ENCODE results near the gene NDUFS8. TPM values are rescaled to one million over a fixed set of nuclear protein-coding genes. Genes with fewer than 3 reads are reported as not detected.
A peak's percentile ranks its signal among the peaks of the same experiment; 100 is the strongest.

NDUFS8 gene
- total RNA-seq, 1 donor from 2014 or later: 83.0 TPM

DNA sequence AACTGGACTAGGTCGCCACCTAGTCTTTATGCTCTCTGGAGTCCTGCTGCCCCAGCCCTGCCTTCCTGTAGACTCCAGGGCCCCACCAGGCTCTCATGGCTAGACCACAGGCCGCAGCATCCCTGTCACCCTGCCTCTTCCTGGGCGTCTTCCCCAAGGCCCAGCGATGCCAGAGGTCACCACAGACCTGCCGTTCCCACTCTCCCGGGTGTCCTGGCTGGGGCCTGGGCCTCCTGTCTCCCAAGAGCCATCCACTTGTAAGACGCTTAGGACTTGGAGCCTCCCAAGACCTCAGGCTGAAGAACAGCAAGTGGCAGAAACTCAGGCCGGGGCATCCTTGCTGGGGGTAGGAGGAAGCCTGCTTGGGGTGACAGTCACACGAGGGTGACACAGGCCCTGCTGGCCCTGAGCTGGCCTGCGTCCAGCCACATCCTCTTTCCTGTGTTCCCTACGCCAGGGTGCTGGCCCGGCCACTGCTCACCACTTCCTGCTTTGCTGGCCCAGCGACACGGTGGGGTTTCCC, 6.3 kb downstream of the NDUFS8 start:
- DNase-seq: no peak

DNA sequence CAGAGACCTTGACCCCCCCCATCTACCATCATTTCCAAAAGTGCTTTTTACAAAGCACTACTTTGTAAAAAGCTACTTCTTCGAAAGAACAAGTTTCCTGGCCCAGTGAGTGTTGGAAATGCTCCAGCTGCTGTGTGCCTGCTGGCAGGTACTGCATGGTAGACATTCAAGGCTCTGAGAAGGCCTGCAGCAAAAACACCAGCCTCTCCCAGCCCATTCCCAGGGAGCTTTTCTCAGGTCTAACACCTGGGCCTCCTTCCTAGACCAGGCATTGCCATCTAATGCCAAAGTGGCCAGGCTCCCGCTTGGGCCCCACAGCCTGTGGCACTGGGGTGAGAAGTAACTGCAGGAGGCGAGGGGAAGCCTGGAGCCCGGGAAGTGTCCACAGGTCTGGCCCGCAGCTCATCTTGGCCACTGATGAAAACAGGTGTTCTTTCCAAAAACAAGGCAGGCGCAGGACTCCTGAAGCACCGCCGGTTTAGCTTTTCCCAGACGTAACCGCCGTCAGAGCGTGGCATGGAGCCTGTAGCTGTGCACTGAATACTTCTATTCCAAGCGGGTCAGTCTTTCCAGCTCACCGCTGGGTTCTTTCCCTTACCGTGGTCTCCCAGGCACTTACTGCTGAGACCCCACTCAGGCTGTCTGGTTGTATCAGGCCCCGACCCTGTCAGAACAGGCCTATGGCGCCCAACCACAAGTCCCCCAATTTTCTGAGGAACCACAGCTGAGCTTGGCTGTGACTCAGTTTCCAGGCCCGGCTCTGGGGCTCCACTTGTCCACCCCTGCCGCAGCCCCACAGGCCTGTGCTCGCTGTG, 7.1 kb downstream of the NDUFS8 start:
- DNase-seq: no peak

DNA sequence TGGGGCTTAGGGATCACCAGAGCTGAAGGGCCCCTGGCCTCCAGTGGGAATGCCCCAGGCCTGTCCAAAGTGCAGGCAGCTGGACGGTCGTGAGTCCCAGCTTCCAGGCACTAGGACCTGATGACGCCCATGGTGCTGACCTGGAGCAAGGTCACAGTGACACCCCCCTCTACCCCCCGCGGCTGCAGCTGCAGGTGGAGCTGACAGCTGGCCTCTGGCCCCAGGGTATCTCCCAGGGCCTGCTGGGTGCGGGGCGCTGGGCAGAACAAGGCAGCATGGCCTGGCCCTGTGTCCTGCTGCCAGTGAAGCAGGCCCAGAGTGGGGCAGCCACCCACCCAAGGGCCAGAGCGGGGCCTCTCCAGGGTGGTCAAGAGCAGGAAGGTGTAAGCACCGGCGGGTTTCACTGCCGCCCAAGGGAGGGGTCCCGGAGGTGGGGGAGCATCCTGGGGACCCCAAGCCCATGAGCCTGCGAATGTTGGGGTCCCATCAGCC, 7.8 kb downstream of the NDUFS8 start:
- no peak for DNase-seq

DNA sequence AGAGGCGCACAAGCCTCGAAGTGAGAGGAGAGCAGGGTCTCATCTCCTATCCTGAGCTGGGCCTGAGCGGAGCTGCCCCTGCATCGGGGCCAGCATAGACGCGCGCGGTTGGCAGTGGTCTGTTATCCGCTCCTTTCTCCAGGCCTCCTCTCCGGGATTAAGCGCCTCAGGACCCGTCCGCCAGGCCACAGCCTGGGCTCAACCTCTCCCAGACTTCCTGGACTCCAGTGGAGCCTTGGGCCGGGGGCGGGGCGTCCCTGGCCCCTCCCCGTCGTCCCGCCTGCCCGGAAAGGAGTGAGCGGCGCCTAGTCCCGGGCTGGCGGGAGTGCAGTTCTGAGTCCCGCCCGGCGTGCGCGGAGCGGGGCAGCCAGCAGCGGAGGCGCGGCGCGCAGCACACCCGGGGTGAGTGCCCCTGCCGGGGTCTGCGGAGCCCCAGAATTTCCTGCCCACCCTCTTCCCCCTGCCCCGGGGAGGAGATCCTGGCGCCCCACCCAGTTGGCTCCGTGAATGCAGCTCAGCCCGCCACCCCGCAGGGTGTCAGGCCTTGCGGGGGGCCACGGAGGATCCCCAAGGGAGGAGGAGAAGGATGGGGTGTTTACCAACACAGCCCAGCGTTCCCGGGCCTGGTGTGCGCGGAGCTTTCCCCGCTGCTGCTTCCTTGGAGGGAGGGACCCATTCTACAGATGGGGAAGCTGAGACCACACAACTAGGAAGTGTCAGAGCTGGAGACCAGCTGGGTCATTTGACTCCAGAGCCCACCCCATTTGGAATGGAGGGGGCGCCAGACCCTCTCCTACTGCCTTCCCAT, 8.4 kb downstream of the NDUFS8 start, which contains the start of gene TCIRG1:
TSS of gene TCIRG1 (plus strand) at position 308 of the 808 bp plus-strand sequence. CDS start 2,247 bp downstream, outside the sequence.
- peak; percentile 71 for DNase-seq

DNA sequence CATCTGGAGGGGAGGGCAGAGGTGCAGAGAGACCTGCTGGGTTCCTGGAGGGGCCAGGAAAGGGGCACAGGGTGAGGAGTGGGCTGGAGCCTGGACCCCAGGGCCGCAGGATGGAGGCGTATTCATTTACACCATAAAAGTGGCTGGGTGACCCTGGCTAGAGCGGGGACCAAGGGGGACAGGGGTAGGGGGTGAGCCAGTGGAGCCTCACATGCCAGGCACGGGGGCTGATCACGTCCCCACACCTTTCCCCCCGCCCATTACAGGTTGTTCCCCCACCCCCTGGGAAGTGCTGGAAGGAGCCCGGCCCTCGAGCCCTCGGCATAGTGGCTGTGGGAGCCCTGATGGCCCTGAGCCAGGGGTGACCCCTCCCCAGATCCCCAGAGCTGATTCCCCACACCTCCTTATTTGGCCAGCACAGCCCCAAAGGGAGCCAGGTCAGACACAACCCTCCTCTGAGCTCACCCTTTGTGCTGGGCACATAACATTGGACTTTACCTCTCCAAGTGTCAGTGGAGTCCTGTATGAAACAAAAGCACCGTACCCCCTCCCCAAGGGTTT, 9.1 kb downstream of the NDUFS8 start:
- no peak for DNase-seq

DNA sequence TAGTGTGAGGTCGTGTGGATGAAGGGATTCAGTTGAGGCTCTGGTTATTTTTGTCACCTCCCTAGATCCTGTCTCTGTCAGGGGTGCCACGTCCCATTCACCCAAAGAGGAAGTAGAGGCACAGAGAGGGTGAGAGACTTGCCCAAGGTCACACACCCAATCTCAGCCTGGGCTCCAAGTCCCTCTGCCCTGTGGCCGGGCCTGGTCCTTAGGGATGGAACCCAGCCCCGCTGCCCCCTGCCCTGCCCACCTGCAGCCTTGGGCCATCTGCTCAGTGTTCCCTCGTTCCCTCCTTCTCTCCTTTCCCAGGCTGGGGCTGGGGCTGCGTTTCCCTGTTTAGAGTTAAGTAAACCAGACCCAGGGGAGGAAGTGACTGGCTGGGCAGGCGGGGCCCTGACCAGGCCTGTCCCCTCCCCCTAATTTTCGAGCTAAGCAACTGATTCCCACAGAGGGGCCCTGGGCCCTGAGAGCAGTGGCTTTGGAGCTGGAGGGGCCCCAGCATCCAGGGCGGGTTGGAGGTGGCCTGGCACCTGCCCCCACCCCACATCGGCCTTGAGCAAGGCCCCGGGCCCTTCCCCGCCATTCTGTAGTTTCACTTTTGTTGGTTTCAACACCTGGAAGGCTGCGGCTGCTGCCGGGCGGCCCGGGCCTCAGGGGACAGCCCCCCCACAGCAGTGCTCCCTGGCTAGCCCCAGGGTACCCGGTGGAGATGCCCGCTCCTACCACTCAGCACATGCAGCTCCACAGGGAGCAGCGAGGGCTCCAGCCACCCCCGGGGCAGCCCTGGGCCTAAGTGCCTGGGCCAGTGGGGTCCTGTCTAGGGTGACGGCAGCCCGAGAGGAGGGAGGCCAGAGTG, 9.8 kb downstream of the NDUFS8 start:
- DNase-seq: peak; percentile 70

DNA sequence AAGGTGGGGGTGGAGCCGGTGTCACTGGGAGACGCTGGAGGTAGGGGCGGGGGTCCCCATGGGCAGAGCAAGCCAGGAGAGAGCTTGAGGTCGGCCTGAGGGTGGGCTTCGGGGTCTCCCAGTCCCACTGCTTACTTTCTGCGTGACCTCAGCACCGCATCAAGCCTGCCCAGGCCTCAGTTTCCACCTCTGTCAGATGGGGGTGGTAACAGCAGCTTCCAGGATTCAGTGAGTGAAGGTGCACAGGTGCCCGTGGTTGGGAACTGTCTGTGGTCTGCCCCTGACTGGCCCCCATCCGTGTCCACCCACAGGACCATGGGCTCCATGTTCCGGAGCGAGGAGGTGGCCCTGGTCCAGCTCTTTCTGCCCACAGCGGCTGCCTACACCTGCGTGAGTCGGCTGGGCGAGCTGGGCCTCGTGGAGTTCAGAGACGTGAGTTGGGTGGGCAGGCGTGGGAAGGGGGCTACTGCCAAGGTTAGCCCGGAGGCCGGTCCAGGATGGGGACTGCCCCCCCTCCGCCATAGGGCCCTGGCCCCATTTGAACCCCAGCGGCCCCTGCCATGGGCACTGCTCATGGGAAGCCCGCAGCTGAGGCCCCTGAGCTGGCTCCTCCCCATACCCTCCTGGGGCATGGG, 10.6 kb downstream of the NDUFS8 start:
- DNase-seq: no peak

DNA sequence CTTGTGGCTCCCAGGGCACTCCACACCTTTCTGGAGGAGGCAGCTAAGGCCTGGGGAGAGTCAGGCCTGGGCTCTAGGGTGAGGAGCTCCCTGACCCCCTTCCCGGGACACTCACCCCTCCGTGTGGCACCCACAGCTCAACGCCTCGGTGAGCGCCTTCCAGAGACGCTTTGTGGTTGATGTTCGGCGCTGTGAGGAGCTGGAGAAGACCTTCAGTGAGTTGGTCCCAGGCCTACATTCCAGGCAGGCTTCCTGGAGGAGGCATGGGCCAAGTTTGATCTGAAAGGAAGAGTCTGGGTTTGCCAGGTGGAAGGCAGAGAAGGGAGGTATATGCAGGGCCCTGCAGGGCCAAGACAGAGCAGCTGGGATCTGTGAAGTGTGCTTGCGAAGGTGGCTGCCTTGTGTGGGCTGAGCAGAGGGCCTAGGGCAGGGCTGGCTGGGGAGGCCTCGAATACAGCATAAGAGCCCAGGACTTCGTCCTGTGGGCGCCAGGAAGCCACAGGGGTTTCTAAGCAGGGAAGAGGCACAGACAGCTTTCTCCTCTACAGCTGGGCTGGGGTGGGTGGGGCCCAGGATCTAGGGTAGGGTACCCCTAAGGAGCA, 11.2 kb downstream of the NDUFS8 start:
- no peak for DNase-seq

DNA sequence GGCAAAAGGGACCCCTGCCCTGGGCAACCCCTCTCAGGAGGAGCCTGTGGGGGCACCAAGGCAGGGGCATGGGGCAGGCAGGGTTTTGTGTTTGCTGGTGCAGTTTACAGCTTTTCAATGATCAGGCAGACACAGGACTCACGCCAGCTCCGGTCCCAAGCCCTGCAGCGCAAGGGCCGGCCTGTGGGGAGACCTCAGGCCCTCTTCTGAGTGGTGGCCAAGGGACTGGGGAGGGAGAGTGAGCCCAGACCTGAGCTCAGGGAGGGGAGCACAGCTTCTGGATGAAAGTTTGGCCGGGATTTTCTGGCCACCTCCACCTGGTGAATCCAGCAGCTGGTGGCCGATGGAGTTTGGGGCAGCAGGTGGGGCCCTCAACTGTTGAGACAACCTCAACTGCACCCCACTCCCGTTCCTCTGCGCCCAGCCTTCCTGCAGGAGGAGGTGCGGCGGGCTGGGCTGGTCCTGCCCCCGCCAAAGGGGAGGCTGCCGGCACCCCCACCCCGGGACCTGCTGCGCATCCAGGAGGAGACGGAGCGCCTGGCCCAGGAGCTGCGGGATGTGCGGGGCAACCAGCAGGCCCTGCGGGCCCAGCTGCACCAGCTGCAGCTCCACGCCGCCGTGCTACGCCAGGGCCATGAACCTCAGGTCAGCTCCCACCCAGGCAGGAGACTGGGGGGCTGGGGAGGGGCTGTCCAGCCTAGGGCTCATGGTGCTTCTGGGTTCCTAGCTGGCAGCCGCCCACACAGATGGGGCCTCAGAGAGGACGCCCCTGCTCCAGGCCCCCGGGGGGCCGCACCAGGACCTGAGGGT, 11.9 kb downstream of the NDUFS8 start:
- DNase-seq: no peak

DNA sequence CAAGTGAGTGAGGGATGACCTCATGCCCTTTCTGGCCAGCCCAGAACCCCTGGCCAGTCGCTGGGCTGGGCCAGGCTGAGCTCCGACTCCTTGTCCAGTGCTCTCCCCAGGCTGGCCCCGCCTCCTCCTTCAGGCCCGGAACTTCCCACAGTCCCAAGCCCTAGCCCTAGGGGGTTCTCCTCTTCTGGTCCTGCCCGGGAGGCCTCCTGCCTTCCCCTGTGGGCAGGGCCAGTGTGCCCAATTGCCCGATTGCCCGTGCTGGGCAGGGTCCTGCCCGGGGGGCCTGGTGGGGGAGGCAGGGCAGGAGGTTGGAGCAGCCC, 12.5 kb downstream of the NDUFS8 start:
- DNase-seq: no peak

DNA sequence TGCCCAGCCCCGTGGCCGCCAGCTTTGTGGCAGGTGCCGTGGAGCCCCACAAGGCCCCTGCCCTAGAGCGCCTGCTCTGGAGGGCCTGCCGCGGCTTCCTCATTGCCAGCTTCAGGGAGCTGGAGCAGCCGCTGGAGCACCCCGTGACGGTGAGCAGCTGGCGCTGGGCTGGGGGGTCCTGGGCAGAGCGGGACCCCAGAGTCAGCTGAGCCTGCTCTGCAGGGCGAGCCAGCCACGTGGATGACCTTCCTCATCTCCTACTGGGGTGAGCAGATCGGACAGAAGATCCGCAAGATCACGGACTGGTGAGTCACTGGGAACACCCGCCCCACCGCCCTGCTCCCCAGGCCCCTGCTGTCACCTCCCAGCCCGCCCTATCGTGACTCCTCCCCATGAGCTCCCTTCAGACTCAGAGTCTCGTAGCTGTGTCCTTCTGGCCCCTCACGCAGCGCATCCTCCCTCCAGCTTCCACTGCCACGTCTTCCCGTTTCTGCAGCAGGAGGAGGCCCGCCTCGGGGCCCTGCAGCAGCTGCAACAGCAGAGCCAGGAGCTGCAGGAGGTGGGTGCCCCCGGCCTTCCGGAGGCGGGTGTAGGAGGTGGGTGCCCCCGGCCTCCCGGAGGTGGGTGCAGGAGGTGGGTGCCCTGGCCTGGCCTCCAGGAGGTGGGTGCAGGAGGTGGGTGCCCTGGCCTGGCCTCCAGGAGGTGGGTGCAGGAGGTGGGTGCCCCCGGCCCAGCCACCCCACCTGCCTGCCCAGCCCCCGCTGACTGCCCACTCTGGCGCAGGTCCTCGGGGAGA, 13.1 kb downstream of the NDUFS8 start:
- peak; percentile 53 for DNase-seq

DNA sequence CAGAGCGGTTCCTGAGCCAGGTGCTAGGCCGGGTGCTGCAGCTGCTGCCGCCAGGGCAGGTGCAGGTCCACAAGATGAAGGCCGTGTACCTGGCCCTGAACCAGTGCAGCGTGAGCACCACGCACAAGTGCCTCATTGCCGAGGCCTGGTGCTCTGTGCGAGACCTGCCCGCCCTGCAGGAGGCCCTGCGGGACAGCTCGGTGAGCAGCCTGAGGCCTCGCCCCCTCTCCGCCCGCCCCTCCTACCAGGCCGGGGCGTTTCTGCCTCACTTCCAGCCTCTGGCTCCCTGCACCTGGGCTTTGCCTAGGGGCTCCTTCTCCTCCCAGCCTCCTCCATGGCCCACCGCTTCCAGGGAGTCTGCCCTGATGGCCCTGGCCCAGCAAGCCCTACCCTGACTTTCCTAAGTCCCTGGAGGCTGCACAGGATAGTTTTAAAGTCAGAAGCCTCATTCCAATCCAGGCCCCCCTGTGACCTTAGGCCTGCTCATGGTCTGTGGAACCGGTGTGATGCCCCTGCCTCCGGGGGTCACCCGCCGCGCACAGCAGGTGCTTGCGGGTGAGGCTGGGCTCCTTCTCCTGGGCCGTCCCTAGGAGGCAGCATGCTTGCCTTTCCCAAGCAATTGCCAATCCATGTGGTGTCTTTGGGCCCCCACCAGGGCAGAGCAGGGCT, 13.8 kb downstream of the NDUFS8 start:
- DNase-seq: no peak

DNA sequence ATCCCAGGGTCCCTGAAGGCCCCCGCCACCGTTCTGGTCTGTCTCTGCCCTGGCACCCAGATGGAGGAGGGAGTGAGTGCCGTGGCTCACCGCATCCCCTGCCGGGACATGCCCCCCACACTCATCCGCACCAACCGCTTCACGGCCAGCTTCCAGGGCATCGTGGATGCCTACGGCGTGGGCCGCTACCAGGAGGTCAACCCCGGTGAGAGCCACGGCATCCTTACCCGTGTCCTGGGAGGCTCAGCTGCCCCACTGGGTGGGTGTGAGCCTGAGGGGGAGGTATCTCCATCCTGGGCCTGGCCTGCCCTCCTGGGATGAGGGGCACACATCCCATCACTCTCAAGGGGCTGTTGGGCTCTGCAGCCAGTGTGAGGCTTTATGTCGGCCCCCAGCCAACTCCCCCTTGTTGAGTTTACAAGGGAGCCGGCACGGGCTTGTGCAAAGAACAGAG, 14.4 kb downstream of the NDUFS8 start:
- no peak for DNase-seq

DNA sequence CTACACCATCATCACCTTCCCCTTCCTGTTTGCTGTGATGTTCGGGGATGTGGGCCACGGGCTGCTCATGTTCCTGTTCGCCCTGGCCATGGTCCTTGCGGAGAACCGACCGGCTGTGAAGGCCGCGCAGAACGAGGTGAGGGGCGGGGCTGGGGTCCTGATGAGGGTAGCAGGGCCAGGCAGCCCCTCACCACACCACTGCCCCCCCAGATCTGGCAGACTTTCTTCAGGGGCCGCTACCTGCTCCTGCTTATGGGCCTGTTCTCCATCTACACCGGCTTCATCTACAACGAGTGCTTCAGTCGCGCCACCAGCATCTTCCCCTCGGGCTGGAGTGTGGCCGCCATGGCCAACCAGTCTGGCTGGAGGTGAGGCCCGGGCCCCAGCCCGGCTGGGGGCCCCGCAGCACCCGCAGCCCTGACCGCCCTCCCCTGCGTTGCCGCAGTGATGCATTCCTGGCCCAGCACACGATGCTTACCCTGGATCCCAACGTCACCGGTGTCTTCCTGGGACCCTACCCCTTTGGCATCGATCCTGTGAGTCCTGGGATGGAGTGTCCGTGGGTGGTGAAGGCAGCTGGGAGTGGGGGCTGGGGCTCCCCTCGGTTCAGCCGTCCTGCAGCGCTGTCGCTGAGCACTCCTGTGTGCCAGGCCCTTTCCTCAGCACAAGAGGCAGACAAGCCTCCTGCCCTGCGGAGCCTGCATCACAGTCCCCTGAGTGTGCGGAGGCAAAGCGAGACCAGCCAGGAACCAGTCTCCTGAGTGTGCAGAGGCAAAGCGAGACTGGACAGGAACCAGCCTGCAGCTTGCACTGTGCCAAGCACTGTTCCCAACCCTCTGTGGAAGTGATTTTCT, 17.2 kb downstream of the NDUFS8 start:
- no peak for DNase-seq

DNA sequence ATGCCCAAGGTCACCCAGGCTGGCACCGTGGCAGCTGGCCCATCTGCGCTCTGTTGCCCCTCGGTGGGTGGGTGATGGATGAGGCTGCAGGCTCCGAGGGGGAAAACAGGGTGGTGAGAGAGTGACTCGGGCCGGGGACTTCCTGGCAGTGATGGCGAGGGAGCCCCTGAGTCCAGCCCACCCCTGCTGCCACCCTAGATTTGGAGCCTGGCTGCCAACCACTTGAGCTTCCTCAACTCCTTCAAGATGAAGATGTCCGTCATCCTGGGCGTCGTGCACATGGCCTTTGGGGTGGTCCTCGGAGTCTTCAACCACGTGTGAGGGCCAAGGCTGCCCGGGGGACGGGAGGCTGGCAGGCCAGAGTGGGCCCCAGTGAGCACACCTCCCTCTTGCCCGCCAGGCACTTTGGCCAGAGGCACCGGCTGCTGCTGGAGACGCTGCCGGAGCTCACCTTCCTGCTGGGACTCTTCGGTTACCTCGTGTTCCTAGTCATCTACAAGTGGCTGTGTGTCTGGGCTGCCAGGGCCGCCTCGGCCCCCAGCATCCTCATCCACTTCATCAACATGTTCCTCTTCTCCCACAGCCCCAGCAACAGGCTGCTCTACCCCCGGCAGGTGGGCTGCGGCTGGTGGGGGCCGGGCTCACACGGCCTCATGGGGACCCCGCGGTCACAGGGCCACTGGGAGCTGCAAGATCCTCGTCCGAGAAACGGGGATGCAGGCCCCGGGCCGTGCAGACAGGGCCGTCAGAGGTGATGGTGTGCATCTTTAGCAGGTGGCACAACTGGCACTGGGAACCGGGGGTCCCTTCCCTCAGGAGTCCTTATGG, 18.4 kb downstream of the NDUFS8 start:
- no peak for DNase-seq
